ENCODE measurements around the gene GALP.

- TF ChIP-seq CTCF (IDR thresholded peaks at IDR 0.05) = no peak
- TF ChIP-seq POLR2A (IDR thresholded peaks at IDR 0.05) = no peak
Observed at GRCh38 chr19:56211718-56212117, 35.9 kb downstream of the GALP start.
